ENCODE measurements around the gene LDAH.

DNA sequence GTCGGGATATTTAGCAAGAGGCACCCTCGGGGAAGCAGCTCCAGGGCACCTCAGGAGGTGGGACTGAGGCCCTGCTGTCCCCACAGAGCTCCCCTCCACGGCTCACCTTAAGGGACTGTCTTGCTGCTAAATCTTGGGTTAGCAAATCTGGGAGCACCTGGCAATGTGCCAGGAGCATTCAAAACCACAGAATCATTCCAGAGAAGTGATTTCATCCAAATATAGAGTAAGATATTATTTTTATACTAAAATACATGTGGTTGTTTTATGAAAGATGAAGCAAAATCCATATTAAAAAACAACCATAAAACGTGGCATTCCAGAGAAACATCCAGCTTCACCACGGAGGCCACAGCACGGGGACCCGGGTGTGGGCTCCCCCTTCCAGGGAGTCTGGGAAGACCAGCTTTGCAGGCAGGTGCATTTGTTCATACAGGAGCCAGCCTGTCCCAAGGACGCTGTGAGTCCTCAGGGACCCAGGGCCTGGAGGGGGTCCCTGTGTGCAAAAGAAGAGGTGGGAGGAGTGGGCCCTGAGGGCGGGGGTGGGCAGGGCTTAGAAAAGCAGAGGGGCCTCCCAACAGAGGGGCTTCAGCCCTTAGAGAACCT lies 188.3 kb downstream of the LDAH start:
- TF ChIP-seq, protein P1, sequence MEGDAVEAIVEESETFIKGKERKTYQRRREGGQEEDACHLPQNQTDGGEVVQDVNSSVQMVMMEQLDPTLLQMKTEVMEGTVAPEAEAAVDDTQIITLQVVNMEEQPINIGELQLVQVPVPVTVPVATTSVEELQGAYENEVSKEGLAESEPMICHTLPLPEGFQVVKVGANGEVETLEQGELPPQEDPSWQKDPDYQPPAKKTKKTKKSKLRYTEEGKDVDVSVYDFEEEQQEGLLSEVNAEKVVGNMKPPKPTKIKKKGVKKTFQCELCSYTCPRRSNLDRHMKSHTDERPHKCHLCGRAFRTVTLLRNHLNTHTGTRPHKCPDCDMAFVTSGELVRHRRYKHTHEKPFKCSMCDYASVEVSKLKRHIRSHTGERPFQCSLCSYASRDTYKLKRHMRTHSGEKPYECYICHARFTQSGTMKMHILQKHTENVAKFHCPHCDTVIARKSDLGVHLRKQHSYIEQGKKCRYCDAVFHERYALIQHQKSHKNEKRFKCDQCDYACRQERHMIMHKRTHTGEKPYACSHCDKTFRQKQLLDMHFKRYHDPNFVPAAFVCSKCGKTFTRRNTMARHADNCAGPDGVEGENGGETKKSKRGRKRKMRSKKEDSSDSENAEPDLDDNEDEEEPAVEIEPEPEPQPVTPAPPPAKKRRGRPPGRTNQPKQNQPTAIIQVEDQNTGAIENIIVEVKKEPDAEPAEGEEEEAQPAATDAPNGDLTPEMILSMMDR (IDR thresholded peaks at IDR 0.05), result no peak
- no peak for TF ChIP-seq POLR2AphosphoS5 (IDR thresholded peaks at IDR 0.05; ENCODE audit: low read depth, low read length)
- TF ChIP-seq, protein P2, sequence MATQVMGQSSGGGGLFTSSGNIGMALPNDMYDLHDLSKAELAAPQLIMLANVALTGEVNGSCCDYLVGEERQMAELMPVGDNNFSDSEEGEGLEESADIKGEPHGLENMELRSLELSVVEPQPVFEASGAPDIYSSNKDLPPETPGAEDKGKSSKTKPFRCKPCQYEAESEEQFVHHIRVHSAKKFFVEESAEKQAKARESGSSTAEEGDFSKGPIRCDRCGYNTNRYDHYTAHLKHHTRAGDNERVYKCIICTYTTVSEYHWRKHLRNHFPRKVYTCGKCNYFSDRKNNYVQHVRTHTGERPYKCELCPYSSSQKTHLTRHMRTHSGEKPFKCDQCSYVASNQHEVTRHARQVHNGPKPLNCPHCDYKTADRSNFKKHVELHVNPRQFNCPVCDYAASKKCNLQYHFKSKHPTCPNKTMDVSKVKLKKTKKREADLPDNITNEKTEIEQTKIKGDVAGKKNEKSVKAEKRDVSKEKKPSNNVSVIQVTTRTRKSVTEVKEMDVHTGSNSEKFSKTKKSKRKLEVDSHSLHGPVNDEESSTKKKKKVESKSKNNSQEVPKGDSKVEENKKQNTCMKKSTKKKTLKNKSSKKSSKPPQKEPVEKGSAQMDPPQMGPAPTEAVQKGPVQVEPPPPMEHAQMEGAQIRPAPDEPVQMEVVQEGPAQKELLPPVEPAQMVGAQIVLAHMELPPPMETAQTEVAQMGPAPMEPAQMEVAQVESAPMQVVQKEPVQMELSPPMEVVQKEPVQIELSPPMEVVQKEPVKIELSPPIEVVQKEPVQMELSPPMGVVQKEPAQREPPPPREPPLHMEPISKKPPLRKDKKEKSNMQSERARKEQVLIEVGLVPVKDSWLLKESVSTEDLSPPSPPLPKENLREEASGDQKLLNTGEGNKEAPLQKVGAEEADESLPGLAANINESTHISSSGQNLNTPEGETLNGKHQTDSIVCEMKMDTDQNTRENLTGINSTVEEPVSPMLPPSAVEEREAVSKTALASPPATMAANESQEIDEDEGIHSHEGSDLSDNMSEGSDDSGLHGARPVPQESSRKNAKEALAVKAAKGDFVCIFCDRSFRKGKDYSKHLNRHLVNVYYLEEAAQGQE (IDR thresholded peaks at IDR 0.05; ENCODE audit: insufficient read depth in 1 of 2, low read depth in 2 of 2, low read length in 1 of 2), result no peak

Data from Panc1 (cell line).